Measurements from ENCODE around the gene ZNF358.

ZNF358 gene

GRCh38 chr19:7545300-7545699, 29.4 kb downstream of the ZNF358 start:
- Histone ChIP-seq H3K4me1 (ENCODE audit: control insufficient read depth, low read length) (no peaks in the 10 kb centered on the region), H3K4me2 (ENCODE audit: low read length) (no peak overlapping the region), H3K9me2 (replicated peaks; ENCODE audit: control insufficient read depth, low read length) (no peaks in the 10 kb centered on the region), H3K9me3 (ENCODE audit: control insufficient read depth, insufficient read depth, low read length) (no peaks in the 10 kb centered on the region), H4K20me1 (ENCODE audit: control insufficient read depth, insufficient read depth, low read depth, low read length) (no peaks in the 10 kb centered on the region), H3K79me2 (ENCODE audit: control insufficient read depth, low read length) (no peaks in the 10 kb centered on the region), H3K36me3 (ENCODE audit: control insufficient read depth, low read length) (peaks cover 10% of the 10 kb centered on the region; the same call in 1 of the 2 replicates), H3K27ac (ENCODE audit: low read depth, low read length) (no peak overlapping the region), H3K4me3 (ENCODE audit: low read length) (no peak overlapping the region), H3F3A (ENCODE audit: control insufficient read depth, insufficient read depth) (0 out of 2 replicates have a peak, but pooled peaks cover 2% of the 10 kb centered on the region), H3K27me3 (ENCODE audit: control insufficient read depth, low read length) (no peaks in the 10 kb centered on the region)
- TF ChIP-seq CTCF (IDR thresholded peaks at IDR 0.05; ENCODE audit: low read depth, low read length, poor library complexity, severe bottlenecking): no peak
- TF ChIP-seq EZH2phosphoT487 (IDR thresholded peaks at IDR 0.05; ENCODE audit: borderline replicate concordance, low read length): no peak

GRCh38 chr19:7545904-7546303, 30.0 kb downstream of the ZNF358 start:
- Histone ChIP-seq H3K4me2 (ENCODE audit: low read length) (no peak overlapping the region), H3K79me2 (ENCODE audit: control insufficient read depth, low read length) (no peaks in the 10 kb centered on the region), H3K9me3 (ENCODE audit: control insufficient read depth, insufficient read depth, low read length) (no peaks in the 10 kb centered on the region), H3K27me3 (ENCODE audit: control insufficient read depth, low read length) (no peaks in the 10 kb centered on the region), H3F3A (ENCODE audit: control insufficient read depth, insufficient read depth) (0 out of 2 replicates have a peak, but pooled peaks cover 2% of the 10 kb centered on the region), H3K27ac (ENCODE audit: low read depth, low read length) (no peak overlapping the region), H3K9me2 (replicated peaks; ENCODE audit: control insufficient read depth, low read length) (no peaks in the 10 kb centered on the region), H3K4me3 (ENCODE audit: low read length) (no peak overlapping the region), H3K36me3 (ENCODE audit: control insufficient read depth, low read length) (peaks cover 13% of the 10 kb centered on the region; the same call in 1 of the 2 replicates), H4K20me1 (ENCODE audit: control insufficient read depth, insufficient read depth, low read depth, low read length) (no peaks in the 10 kb centered on the region), H3K4me1 (ENCODE audit: control insufficient read depth, low read length) (no peaks in the 10 kb centered on the region)
- TF ChIP-seq CTCF (IDR thresholded peaks at IDR 0.05; ENCODE audit: low read depth, low read length, poor library complexity, severe bottlenecking): no peak
- no peak for TF ChIP-seq EZH2phosphoT487 (IDR thresholded peaks at IDR 0.05; ENCODE audit: borderline replicate concordance, low read length)

- no peaks in the 10 kb centered on the region for H3K9me3 ChIP-seq (ENCODE audit: control insufficient read depth, insufficient read depth, low read length)
- no peak overlapping the region for H3K4me2 ChIP-seq (ENCODE audit: low read length)
Observed at GRCh38 chr19:7547159-7547558, 31.3 kb downstream of the ZNF358 start.

More at GRCh38 chr19:7547159-7547558, 31.3 kb downstream of the ZNF358 start:
- Histone ChIP-seq H3K36me3 (ENCODE audit: control insufficient read depth, low read length) (peaks cover 9% of the 10 kb centered on the region; the same call in 1 of the 2 replicates), H3K79me2 (ENCODE audit: control insufficient read depth, low read length) (no peaks in the 10 kb centered on the region), H3K27ac (ENCODE audit: low read depth, low read length) (no peak overlapping the region), H4K20me1 (ENCODE audit: control insufficient read depth, insufficient read depth, low read depth, low read length) (no peaks in the 10 kb centered on the region), H3K4me3 (ENCODE audit: low read length) (no peak overlapping the region), H3K27me3 (ENCODE audit: control insufficient read depth, low read length) (no peaks in the 10 kb centered on the region), H3K9me2 (replicated peaks; ENCODE audit: control insufficient read depth, low read length) (no peaks in the 10 kb centered on the region), H3F3A (ENCODE audit: control insufficient read depth, insufficient read depth) (0 out of 2 replicates have a peak, but pooled peaks cover 2% of the 10 kb centered on the region), H3K4me1 (ENCODE audit: control insufficient read depth, low read length) (no peaks in the 10 kb centered on the region)
- TF ChIP-seq CTCF (IDR thresholded peaks at IDR 0.05; ENCODE audit: low read depth, low read length, poor library complexity, severe bottlenecking) (no peak), EZH2phosphoT487 (IDR thresholded peaks at IDR 0.05; ENCODE audit: borderline replicate concordance, low read length) (no peak)

Measured in DOHH2 (cell line).